ENCODE measurements around the gene GATA2.

The GATA2 gene

DNA sequence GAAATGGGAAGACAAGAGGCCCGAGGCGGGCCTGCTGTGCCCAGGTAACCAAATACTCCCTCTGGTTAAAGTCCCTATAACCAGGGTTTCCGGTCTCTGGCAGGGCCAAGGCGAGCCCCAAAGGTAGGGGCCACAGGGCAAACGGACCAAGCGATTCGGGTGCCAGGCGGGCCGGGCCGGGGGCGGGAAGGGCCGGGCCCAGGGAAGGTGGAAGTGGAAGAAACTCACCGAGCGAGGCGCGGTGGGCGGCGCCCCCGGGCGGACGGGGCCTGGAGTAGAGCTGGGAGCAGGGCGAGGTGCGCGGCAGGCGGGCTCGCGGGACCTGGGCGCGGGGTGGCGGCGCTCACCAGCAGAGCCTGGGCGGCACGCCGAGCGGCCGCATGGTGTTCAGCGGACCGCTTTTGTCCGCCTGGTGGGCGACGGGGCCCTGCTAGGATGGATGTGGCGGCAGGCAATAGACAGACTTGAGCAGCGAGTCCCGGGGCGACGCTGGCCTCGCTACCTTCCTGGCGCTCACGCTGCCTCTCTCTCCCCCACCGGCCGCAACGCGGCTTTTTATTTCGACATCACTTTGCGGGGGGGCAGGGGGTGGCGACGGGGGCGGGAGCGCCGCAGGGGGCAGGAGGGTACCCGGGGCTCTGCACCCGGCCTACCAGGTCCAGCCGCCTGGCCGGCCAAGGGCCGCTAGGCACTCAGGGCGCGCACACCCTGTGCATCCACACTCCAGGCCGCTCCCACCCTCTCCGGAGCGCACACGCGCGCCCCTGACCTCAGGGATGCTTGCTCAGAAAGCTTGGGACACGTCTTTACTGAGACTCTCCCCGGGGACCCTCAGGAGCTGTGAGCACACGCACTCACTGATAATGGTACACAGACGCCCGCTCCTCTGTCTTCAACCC is at the start of gene GATA2:
Gene GATA2 (minus strand): TSS at position 531 of the 899 bp plus-strand sequence. CDS start 6,170 bp downstream, outside the sequence.
- no peak for DNase-seq

DNA sequence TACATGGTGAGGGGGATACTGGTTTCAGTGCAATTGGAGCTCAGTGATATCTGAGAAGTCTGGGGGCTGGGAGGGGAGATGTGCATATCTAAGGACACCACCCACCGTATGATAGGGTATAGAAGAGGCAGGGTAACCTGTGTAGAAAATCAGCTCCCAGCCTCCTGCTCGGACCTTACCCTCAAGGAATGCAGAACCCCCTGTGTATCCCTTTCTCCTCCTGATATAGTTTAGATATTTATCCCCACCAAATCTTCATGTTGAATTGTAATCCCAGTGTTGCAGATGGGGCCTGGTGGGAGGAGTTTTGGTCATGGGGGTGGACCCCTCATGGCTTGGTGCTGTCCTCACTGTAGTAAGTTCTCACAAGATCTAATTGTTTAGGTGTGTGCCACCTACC is 48.2 kb upstream of the GATA2 start:
- no peak for DNase-seq

DNA sequence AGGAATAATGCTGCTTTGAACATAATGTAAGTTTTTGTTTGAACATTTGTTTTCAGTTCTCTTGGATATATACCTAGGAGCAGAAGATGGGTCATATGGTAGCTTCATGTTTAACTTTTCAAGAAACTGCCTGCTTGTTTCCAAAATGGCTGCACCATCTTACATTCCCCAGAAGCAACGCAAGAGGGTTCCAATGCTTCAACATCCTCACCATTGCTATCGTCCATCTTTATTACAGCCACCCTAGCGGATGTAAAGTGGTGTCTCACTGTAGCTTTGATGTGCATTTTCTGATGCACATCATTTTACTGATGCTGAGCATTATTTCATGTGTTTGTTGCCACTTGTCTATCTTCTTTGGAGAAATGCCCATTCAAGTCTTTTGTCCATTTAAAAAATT is 46.4 kb upstream of the GATA2 start:
- DNase-seq = no peak

DNA sequence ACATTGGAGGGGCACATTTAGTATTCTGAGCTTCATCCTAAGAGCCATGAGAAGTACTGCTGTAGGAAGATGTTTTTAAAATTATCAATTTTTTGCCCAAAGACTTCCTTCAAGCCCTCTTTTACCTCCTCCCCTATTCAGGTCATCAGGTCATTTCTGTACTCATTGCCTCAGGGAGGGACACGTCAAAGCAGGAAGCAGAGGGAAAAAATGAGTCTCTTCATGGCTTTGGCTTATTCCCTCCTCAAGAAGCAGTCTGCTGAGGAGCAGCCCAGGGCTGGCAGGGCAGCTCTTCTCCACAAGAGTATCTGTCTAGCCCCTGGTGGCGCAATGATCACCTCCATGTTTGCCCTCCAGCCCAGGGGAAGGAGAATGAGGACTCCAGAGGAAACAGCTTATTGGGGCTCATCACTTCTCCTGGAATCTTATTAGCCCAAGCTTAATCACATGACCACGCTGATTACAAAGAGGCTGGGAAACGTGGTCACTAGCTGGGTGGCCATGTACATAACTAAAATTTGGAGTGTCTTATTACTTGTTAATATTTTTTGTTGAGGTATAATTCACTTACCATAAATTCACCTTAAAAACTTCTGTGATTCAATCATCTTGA is 44.2 kb upstream of the GATA2 start:
- no peak for DNase-seq

DNA sequence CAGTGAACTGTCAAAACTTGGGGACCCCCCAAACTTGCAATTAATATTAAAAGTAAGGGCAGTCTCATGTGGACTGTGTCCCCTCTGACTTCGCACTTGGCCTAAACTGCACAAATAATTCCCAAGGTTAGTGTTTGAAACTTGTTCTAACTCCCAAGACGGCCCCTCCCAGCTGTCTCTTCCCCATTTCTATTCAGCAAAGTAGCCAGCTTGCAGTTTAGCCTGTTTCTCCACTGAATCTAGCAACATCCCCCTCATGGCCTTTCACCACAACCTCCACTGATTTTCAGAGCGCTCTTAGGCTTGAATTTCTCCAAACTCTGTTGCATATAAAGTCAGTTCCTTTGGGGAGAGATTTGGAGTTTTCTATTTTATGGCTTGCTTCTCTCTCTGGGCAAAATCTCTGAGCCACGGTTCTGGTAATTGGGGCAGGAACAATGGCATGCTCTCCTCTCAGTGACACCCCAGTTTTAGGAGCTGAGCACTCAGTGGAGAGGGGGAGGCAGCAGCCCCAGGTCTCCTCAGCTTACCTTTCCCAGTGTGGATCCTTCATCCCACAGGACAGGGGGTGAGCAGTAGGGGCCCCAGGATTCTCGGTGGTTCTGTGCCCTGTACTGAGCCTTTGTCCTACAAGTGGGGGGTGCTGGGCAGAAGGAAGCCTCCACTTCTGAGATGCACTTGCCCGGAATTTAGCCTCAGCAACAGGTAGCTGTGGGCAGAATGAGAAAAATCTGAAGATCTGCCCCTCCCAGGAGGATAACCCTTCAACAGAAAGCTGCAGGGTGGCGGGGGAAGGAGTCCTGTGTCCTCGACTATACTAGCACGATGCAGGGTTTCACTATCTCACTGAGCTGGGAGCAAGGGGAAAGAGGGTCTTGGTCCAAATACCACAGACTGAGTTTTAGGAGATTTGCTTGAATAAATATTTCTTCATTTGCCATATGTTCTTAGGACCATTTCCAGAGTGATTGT is 39.3 kb upstream of the GATA2 start:
- DNase-seq = no peak

DNA sequence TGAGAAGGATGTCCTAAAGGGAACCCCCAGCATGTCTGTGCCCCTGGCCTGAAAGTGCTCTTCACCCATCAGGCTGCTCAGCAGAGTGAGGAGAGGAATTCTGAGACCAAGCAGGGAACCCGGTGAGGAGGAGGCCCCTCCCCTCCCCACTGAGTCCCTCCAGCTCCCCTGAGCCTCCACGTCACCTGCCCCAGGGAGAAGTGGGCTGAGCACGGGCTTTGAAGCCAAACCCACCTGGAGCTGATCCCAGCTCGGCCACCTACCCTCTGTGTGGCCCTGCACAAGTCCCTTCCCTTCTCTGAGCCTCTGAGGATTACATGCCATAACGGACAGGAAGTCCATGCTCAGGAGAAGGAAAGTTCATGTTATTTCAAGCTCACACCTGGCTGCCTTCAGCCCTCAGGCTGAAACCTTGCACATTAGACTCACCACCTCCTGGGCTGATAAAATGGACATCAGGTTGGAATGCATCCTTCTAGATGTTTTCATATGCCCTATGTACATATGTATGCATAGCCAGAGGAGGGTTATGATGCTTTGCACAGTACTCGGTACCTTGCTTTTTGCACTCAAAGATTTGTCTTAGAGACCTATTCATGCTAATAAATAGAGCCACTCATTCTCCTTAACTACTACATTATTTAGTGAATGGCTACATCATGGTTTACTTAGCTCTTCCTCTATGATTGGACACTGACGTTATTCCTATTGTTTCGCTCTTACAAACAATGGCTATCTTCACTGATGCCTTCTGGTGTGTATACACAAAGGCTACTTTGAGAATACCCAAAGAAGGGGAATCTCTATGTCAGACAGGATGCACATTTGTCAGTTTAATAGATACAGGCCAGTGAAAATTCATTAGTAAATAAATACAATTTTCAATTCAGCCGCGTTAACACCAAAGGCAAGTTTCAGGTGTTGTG is 31.6 kb upstream of the GATA2 start:
- DNase-seq = no peak

DNA sequence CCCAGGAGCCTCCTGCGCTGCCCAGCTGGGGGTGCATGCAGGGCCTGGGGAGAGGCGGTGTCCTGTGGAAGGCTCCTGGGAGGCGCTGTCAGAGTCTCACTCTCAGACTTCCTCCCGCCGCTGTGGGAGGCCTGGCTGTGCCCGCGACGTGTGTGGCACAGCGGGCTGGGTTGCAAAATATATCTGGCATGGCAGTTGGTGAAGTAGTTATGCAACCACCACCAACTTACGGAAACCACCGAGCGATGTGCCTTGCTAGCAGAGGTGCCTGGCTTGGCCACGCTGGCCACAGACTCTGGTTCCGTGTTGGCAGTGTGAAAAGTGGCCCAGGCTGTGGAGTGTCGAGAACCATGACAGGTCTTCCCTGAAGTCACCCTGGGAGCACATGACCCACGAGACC is 30.6 kb upstream of the GATA2 start:
- no peak for DNase-seq

DNA sequence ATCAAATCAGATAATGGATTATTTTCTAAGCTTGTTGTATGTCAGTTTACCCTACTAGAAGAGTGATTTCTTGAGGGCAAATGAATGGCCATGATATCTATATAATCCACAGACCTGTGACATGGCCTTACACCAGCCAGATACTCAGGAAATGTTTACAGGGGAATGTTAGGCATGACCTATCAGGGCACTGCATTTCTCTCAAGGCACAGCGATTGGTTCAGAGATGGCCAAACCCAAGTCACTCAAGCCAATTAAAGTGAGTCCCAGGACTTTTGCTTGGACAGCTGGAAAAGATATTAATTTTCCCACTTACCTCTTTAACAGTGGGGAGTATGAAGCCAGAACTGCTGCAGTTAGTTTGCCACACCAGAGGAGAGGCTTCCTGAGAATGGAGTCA is 28.7 kb upstream of the GATA2 start:
- no peak for DNase-seq

DNA sequence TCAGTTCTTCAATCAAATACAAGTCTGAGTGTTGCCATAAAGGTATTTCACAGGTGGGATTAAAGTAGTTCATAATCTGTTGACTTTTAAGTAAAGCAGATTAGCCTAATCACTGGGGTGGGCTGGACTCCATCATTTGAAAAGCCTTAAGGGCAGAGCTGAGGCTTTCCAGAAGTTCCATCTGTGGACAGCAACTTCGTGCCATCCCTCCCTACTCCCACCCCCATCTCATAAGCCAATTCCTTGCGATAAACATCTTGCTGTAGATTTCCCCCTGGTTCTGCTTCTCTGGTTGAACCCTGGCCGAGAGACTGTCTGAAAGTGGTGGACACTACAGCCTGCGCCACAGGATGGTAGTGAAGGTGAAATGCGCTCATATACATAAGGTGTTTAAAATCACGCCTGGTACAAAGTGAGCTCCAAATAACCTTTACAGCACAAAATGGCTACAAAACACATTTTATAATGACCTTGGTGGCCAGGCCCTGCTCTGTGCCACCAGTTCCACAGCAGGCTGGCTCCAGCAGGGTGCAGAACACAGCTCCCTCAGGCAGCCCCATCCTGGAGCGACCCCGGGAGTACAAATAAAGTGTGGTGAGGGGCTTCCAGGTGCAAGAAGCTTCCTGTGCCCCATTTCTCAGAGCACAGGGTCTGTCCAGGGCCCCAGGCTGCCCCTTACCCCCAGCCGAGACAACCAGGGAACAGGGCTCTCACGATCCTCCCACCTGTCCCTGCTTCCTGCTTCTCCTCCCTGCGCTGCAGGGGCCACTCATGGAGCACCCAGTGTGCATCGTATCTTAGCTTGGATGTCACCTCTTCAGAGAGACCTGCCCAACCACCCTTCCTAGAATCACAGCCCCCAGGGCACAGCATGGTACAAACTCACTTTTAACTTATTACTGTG is 25.8 kb upstream of the GATA2 start:
- DNase-seq = no peak

DNA sequence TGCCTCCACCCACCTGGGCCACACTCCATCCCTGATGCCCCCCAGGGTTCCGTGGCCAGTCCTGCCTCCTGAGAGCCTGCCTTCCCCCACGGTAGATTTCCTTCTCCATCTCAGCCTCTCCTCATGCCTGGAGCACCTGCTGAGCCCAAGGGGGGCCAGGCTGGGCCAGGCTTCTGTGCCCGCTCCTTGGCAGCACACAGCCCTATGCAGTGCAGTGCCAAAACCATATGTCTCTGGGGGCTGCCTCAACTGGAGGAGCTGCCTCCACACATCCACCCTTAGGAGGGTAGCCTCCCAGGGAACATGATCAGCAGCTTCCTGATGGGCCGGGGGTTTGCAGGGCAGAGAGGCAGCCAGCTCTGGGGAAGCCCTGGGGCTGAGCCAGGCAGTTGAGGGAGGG is 24.6 kb upstream of the GATA2 start:
- no peak for DNase-seq

DNA sequence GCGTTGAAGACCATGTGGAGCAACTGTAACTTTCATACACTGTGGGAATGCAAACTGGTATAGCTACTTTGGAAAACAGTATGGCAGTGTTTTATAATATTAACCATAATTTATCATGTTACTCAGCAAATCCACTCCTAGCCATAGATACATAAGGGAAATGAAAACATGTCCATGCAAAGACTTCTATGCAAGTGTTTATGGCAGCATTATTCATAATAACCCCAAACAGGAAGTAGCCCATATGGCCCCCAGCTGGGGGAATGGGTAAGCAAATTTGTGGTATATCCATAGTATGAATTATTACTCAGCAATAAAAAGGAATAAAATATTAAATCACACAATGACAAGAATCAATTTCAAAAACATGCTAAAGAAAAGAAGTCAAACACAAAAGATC is 23.0 kb upstream of the GATA2 start:
- no peak for DNase-seq

DNA sequence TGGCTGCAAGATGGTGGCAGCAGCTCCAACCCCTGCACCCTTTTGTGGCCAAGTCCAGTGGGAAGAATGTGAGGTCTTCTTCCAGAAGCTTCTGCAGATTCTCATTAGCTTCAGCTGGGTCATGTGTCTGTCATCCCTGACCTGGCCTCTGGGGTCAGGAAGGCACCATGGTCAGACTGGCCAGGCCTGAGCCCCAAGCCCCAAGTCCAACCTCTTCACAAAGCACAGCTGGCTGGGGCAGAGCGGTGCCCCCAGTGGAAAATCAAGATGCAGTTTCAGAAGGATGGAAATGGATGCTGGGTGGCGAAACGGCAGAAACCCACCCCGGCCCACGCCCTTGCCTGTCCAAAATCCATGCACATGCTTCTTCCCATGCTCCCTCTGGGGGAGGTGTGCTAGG is 15.9 kb upstream of the GATA2 start:
- DNase-seq = no peak

DNA sequence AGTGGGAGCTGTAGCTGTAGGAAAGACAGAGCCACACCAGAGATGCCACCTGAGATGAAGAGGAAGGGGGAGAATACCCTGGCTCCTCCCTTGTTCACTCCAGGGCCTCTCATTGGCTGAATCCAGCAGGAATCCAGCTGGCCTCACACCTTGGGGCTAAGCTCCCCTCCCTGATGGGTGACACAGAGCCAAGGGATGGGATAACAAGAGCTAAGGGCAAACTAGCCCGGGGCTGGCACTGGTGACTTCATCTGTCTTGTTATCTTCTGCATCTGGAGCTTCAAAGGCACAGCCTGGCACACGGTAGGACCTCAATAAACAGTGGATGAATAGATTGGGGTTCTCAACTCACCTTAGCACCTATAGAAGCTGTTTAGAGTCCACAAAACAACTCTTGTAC is 13.8 kb upstream of the GATA2 start:
- no peak for DNase-seq

DNA sequence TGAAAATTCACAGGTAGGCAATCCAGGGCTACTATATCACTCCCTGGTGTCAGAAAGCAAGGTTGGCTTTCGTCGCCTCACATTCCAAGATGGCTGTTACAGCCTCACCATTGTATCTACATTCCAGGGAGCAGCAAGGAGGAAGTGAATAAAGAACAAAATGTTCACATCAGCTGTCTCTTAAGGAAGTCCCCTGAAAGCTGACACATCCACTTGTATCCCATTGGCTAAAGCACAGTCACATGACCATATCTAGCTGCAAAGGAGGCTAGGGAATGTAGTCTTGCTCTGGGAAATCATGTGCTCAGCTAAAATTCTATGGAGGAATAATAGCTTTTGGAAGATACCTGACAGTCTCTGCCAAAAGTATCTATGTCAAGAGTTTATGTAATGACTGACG is 12.8 kb upstream of the GATA2 start:
- no peak for DNase-seq

DNA sequence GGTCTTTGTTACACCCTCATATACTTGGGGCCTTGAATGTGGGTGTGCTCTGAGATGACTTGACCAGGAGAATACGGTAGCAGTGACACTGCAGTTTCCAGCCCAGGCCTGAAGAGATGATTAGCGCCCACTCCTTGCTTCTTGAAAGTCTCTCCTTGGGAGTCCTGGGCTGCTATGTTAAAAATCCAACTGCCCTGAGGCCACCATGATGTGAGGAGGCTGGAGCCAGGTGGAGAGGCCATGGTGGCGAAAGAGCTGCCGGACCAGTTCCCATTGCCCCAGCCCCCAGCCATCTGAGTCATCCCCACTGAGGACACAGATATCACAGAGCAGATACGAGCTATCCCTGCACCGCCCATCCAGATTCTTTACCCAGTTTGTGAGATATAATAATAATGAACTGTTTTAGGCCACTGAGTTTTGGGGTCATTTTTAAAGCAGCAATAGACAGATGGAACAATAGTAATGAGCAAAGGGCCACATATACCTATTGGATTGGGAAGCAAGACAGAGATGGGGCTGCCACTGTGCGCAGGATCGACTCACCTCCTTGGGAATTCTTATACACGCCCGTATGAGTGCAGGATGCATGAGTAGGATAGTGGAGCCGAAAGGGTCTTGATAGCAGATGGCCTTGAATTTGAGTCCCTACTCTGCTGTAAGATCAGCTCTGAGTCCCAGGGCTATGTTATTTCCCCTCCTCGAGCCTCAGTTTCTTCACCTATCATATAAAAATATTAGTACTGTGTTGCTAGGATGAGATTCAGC is 12.1 kb upstream of the GATA2 start:
- DNase-seq = no peak

DNA sequence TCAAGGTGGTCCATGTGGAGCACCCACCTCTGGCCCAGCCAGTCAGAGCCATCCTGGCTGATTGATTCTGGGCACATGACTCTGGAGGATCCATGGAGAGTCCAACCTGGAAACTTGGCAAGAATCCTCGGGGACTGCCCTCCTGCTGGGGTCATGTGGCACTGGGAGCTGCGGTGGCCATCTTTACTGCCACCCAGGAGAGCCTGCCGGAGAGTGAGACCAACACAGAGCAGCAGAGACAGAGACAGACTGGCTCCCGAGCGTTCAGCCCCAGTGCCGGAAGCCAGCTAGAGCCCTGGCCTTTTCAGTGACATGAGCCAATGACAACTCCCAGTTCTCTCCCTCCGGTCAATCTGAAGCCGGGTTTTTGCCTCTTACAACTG is 11.5 kb upstream of the GATA2 start:
- no peak for DNase-seq

DNA sequence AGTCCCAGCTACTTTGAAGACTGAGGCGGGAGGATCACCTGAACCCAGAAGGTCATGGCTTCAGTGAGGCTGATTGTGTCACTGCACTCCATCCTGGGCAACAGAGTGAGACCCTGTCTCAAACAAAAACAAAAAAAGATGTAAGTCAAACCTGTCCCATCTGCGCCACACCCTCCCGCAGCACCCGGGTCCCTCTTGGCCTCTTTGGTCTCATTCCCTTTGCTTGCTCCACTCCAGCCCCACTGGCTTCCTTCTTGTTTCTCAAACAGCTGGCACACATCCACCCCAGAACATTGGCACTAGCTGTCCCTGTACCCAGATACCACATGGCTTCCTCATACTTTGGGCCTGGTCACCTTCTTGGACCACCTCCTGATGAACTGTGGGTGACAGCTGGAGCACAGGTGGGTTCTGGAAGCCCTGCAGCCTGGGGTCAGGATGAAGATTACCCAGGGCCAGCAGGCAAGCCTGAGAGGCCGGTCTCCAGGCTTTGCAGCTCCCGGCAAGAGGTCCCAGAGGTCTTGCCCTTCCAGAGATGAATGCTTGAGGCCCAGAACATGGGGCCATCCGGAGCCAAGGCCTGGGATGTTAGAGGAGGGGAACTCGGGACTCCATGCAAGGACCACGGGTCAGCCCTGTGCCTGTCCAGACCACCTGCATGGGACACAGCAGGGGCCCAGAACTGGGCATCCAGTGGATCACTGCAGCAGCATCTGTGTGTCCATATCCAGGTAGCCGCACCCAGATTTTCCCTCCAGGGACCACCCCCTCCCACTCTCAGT is 10.9 kb upstream of the GATA2 start:
- DNase-seq = no peak

DNA sequence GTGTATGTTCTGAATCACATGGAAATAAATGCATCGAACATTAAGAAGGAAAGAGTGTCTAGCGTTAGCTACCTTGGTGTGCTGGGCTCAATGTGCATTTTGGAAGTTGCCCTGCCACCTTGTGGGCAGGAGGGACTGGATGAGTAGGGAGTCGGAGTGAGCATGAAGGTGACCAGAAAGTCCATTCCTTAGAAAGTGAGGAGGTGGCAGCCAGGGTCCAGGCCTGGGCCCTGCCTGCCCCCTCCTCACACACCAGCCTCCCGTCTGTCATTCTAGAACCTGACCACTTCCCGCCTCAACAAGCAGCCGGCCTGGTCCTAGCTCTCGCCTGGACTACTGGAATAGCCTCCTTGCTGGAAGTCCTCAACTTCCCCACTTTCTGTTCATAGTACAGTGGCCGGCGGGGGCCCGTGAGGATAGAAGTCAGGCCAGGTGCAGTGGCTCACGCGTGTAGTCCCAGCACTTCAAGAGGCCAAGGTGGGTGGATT is 10.2 kb upstream of the GATA2 start:
- no peak for DNase-seq

DNA sequence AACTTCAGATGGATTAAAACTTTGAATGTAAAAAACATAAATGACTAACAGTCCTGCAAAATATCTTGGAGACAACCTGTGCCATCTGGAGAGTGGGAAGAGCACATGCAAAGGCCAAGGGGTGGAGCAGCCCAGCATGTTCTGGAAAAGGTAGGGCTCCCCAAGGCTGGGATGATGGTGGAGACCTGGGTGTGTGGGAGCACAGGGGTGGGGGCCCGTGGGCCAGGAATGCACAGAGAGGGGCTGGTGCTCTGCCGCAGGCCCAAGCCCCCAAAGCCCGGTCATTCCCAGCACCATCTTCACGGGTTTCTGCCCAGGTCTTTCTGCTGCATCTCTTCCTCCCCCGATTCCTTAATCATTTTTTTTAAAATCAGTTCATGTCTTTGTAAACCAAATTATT is 9.7 kb upstream of the GATA2 start:
- DNase-seq = no peak
